ENCODE data around the gene FAIM2. TPM values are rescaled to one million over a fixed set of nuclear protein-coding genes. Genes with fewer than 3 reads are reported as not detected.

The FAIM2 gene
- total RNA-seq, 2 donors from 2014 or later = 0.39 to 0.67 TPM

- no peak overlapping the region for H3K4me3 Mint-ChIP-seq
- no peak for ATAC-seq (replicated peaks in 1 of 2)
- H3K36me3 Mint-ChIP-seq (ENCODE audit: insufficient read depth in 2 of 2) = no peaks in the 10 kb centered on the region
- peaks cover 32% of the 10 kb centered on the region for H3K4me1 Mint-ChIP-seq (ENCODE audit: low read depth)
- no peaks in the 10 kb centered on the region for H3K27me3 Mint-ChIP-seq (ENCODE audit: low read depth)
- no peaks in the 10 kb centered on the region for H3K9me3 Mint-ChIP-seq
- no peak overlapping the region for H3K27ac Mint-ChIP-seq
- DNase-seq = no peak
Measured at GRCh38 chr12:49831717-49832116, 72.0 kb downstream of the FAIM2 start.

- H3K36me3 Mint-ChIP-seq (ENCODE audit: insufficient read depth in 2 of 2) = no peaks in the 10 kb centered on the region
- ATAC-seq (replicated peaks in 1 of 2) (peak; percentile 97), DNase-seq (peak; percentile 93 to 95)
- peak within 1 kb of the TSS; percentile 87 for H3K27ac Mint-ChIP-seq
- peak within 1 kb of the TSS; percentile 90 to 98 for H3K4me3 Mint-ChIP-seq
- peaks cover 43% of the 10 kb centered on the region for H3K4me1 Mint-ChIP-seq (ENCODE audit: low read depth)
- no peaks in the 10 kb centered on the region for H3K9me3 Mint-ChIP-seq
- H3K27me3 Mint-ChIP-seq (ENCODE audit: low read depth) = no peaks in the 10 kb centered on the region
Measured at GRCh38 chr12:49828133-49829091, 75.3 kb downstream of the FAIM2 start, which contains the start of gene NCKAP5L. Gene NCKAP5L, minus strand, starts transcription at chr12:49828413. Its CDS starts 24,369 bp downstream, at chr12:49804044.

GRCh38 chr12:49827401-49828099 is 76.2 kb downstream of the FAIM2 start:
- Mint-ChIP-seq H3K4me3 (peak overlapping the region; percentile 53 to 98), H3K27ac (no peak overlapping the region), H3K9me3 (no peaks in the 10 kb centered on the region), H3K27me3 (ENCODE audit: low read depth) (no peaks in the 10 kb centered on the region), H3K36me3 (ENCODE audit: insufficient read depth in 2 of 2) (no peaks in the 10 kb centered on the region), H3K4me1 (ENCODE audit: low read depth) (peaks cover 36% of the 10 kb centered on the region)
- ATAC-seq (replicated peaks in 1 of 2) (peak; percentile 2 to 8), DNase-seq (peak; percentile 46 to 49)

GRCh38 chr12:49827051-49827400 is 76.7 kb downstream of the FAIM2 start:
- H3K36me3 Mint-ChIP-seq (ENCODE audit: insufficient read depth in 2 of 2) = no peaks in the 10 kb centered on the region
- ATAC-seq (replicated peaks in 1 of 2) = no peak

GRCh38 chr12:49825971-49826421 is 77.7 kb downstream of the FAIM2 start:
- Mint-ChIP-seq H3K4me1 (ENCODE audit: low read depth) (peaks cover 37% of the 10 kb centered on the region), H3K4me3 (peak overlapping the region in 1 of 2 donors; percentile 98), H3K27me3 (ENCODE audit: low read depth) (no peaks in the 10 kb centered on the region), H3K27ac (no peak overlapping the region), H3K36me3 (ENCODE audit: insufficient read depth in 2 of 2) (peaks cover 0 to under 1% of the 10 kb centered on the region in 2 donors), H3K9me3 (no peaks in the 10 kb centered on the region)
- ATAC-seq (replicated peaks in 1 of 2) (no peak), DNase-seq (no peak)

More at GRCh38 chr12:49827051-49827400, 76.7 kb downstream of the FAIM2 start:
- peaks cover 31% of the 10 kb centered on the region for H3K4me1 Mint-ChIP-seq (ENCODE audit: low read depth)
- H3K4me3 Mint-ChIP-seq = peak overlapping the region; percentile 53 to 98
- no peak for DNase-seq
- H3K27me3 Mint-ChIP-seq (ENCODE audit: low read depth) = no peaks in the 10 kb centered on the region
- no peak overlapping the region for H3K27ac Mint-ChIP-seq
- H3K9me3 Mint-ChIP-seq = no peaks in the 10 kb centered on the region

GRCh38 chr12:49825360-49825970 is 78.2 kb downstream of the FAIM2 start:
- Mint-ChIP-seq H3K27me3 (ENCODE audit: low read depth) (no peaks in the 10 kb centered on the region), H3K9me3 (no peaks in the 10 kb centered on the region), H3K36me3 (ENCODE audit: insufficient read depth in 2 of 2) (peaks cover 0 to 2% of the 10 kb centered on the region in 2 donors), H3K4me3 (no peak overlapping the region), H3K4me1 (ENCODE audit: low read depth) (peaks cover 42% of the 10 kb centered on the region), H3K27ac (no peak overlapping the region)
- DNase-seq (no peak), ATAC-seq (replicated peaks in 1 of 2) (no peak)

- ATAC-seq (replicated peaks in 1 of 2) = no peak
- Mint-ChIP-seq H3K4me3 (no peak overlapping the region), H3K36me3 (ENCODE audit: insufficient read depth in 2 of 2) (peaks cover 0 to 2% of the 10 kb centered on the region in 2 donors), H3K27ac (no peak overlapping the region), H3K27me3 (ENCODE audit: low read depth) (no peaks in the 10 kb centered on the region), H3K9me3 (no peaks in the 10 kb centered on the region), H3K4me1 (ENCODE audit: low read depth) (peaks cover 46% of the 10 kb centered on the region)
- no peak for DNase-seq
Measured at GRCh38 chr12:49824895-49825294, 78.8 kb downstream of the FAIM2 start.

GRCh38 chr12:49824416-49824815 is 79.3 kb downstream of the FAIM2 start:
- Mint-ChIP-seq H3K36me3 (ENCODE audit: insufficient read depth in 2 of 2) (peaks cover 0 to 2% of the 10 kb centered on the region in 2 donors), H3K4me1 (ENCODE audit: low read depth) (peaks cover 44% of the 10 kb centered on the region), H3K27me3 (ENCODE audit: low read depth) (no peaks in the 10 kb centered on the region), H3K27ac (no peak overlapping the region), H3K9me3 (no peaks in the 10 kb centered on the region), H3K4me3 (no peak overlapping the region)
- no peak for DNase-seq
- ATAC-seq (replicated peaks in 1 of 2) = no peak

- Mint-ChIP-seq H3K27me3 (ENCODE audit: low read depth) (no peaks in the 10 kb centered on the region), H3K4me1 (ENCODE audit: low read depth) (peaks cover 40% of the 10 kb centered on the region), H3K9me3 (no peaks in the 10 kb centered on the region), H3K4me3 (no peak overlapping the region), H3K27ac (no peak overlapping the region), H3K36me3 (ENCODE audit: insufficient read depth in 2 of 2) (peaks cover 0 to 2% of the 10 kb centered on the region in 2 donors)
- ATAC-seq (replicated peaks in 1 of 2) (no peak), DNase-seq (no peak)
Measured at GRCh38 chr12:49823951-49824350, 79.7 kb downstream of the FAIM2 start.

- Mint-ChIP-seq H3K27ac (no peak overlapping the region), H3K27me3 (ENCODE audit: low read depth) (no peaks in the 10 kb centered on the region), H3K36me3 (ENCODE audit: insufficient read depth in 2 of 2) (peaks cover 0 to 2% of the 10 kb centered on the region in 2 donors), H3K4me3 (no peak overlapping the region), H3K4me1 (ENCODE audit: low read depth) (peaks cover 34% of the 10 kb centered on the region), H3K9me3 (no peaks in the 10 kb centered on the region)
- no peak for DNase-seq
- ATAC-seq (replicated peaks in 1 of 2) = no peak
Measured at GRCh38 chr12:49823350-49823749, 80.3 kb downstream of the FAIM2 start.

GRCh38 chr12:49821373-49822287 is 82.1 kb downstream of the FAIM2 start:
- H3K4me1 Mint-ChIP-seq (ENCODE audit: low read depth) = peaks cover 24% of the 10 kb centered on the region
- DNase-seq (no peak), ATAC-seq (replicated peaks in 1 of 2) (no peak)
- peak overlapping the region; percentile 79 for H3K27ac Mint-ChIP-seq
- peak overlapping the region; percentile 34 to 36 for H3K4me3 Mint-ChIP-seq
- peaks cover 0 to 2% of the 10 kb centered on the region in 2 donors for H3K36me3 Mint-ChIP-seq (ENCODE audit: insufficient read depth in 2 of 2)
- no peaks in the 10 kb centered on the region for H3K27me3 Mint-ChIP-seq (ENCODE audit: low read depth)
- H3K9me3 Mint-ChIP-seq = no peaks in the 10 kb centered on the region

- DNase-seq (no peak), ATAC-seq (replicated peaks in 1 of 2) (no peak)
- H3K9me3 Mint-ChIP-seq = no peaks in the 10 kb centered on the region
- H3K36me3 Mint-ChIP-seq (ENCODE audit: insufficient read depth in 2 of 2) = peaks cover 0 to 2% of the 10 kb centered on the region in 2 donors
- H3K27ac Mint-ChIP-seq = peak overlapping the region; percentile 3
- H3K27me3 Mint-ChIP-seq (ENCODE audit: low read depth) = no peaks in the 10 kb centered on the region
- H3K4me3 Mint-ChIP-seq = no peak overlapping the region
- H3K4me1 Mint-ChIP-seq (ENCODE audit: low read depth) = peaks cover 15% of the 10 kb centered on the region
Measured at GRCh38 chr12:49819786-49820185, 83.9 kb downstream of the FAIM2 start.

All from activated T-cell treated with anti-CD3 and anti-CD28 coated beads, Interleukin-2, amount 50 U/mL, for 72 hours (primary cell).